H1 (cell line): ENCODE measurements around the gene ST6GALNAC5.

ENCODE experiments used
- POLR2AphosphoS5 ChIP-seq: IDR thresholded peaks from 2 replicates; pipeline ENCODE4 v1.6.1; 2011; ENCODE audit warnings: low read depth, low read length
- ZNF274 ChIP-seq: IDR thresholded peaks from 2 replicates; pipeline ENCODE4 v1.7.0; 2012; ENCODE audit warnings: low read length, borderline replicate concordance; ENCODE audit errors: extremely low read depth
- TF ChIP-seq, protein P1 (sequence below), 3 experiments: IDR thresholded peaks; 1 replicate in 2 of 3; 2 replicates in 1 of 3; pipeline versions ENCODE4 v1.5.1 to v1.6.1; 2011; ENCODE audit warnings: low read length in 3 of 3, mild to moderate bottlenecking in 3 of 3, inconsistent platforms in 2 of 3, low read depth in 1 of 3, moderate library complexity in 1 of 3; ENCODE audit not compliant: insufficient read depth in 1 of 3; ENCODE audit errors: control extremely low read depth in 1 of 3
- TF ChIP-seq, protein P2 (sequence below): IDR thresholded peaks from 2 replicates; pipeline ENCODE4 v1.6.1; 2011; ENCODE audit warnings: low read length, improper control_type of control experiment

GRCh38 chr1:77016386-77016985 lies 149.2 kb downstream of the ST6GALNAC5 start:
- TF ChIP-seq, protein P1, sequence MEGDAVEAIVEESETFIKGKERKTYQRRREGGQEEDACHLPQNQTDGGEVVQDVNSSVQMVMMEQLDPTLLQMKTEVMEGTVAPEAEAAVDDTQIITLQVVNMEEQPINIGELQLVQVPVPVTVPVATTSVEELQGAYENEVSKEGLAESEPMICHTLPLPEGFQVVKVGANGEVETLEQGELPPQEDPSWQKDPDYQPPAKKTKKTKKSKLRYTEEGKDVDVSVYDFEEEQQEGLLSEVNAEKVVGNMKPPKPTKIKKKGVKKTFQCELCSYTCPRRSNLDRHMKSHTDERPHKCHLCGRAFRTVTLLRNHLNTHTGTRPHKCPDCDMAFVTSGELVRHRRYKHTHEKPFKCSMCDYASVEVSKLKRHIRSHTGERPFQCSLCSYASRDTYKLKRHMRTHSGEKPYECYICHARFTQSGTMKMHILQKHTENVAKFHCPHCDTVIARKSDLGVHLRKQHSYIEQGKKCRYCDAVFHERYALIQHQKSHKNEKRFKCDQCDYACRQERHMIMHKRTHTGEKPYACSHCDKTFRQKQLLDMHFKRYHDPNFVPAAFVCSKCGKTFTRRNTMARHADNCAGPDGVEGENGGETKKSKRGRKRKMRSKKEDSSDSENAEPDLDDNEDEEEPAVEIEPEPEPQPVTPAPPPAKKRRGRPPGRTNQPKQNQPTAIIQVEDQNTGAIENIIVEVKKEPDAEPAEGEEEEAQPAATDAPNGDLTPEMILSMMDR (IDR thresholded peaks at IDR 0.05; ENCODE audit: control extremely low read depth in 1 of 3, insufficient read depth in 1 of 3, low read depth in 1 of 3, low read length in 3 of 3): no peak
- TF ChIP-seq, protein P2, sequence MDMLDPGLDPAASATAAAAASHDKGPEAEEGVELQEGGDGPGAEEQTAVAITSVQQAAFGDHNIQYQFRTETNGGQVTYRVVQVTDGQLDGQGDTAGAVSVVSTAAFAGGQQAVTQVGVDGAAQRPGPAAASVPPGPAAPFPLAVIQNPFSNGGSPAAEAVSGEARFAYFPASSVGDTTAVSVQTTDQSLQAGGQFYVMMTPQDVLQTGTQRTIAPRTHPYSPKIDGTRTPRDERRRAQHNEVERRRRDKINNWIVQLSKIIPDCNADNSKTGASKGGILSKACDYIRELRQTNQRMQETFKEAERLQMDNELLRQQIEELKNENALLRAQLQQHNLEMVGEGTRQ: no peak
- TF ChIP-seq ZNF274 (no peak), POLR2AphosphoS5 (no peak)
